H9 (cell line): ENCODE measurements around the gene PLOD1. TPM values are rescaled to one million over a fixed set of nuclear protein-coding genes. Genes with fewer than 3 reads are reported as not detected.

Experiments used
- DNase-seq: peaks from one replicate; pipeline ENCODE4 v3.0.0-alpha.2; 2017
- H2AFZ ChIP-seq: one replicate; pipeline ENCODE4 v1.6.1; 2013; ENCODE audit warnings: mild to moderate bottlenecking, low read length, control low read depth, moderate library complexity
- H2AK5ac ChIP-seq: 2 replicates; pipeline ENCODE4 v1.6.1; 2013; ENCODE audit warnings: low read length, control low read depth, mixed read lengths; ENCODE audit not compliant: insufficient read length
- H2BK120ac ChIP-seq: one replicate; pipeline ENCODE4 v1.6.1; 2013; ENCODE audit warnings: low read depth, mild to moderate bottlenecking, low read length, control low read depth, inconsistent platforms; ENCODE audit not compliant: poor library complexity, severe bottlenecking
- H2BK12ac ChIP-seq: 2 replicates; pipeline ENCODE4 v1.6.1; 2013; ENCODE audit warnings: low read length, control low read depth, mixed read lengths, low read depth; ENCODE audit not compliant: insufficient read length
- H2BK15ac ChIP-seq: 2 replicates; pipeline ENCODE4 v1.6.1; 2013; ENCODE audit warnings: low read depth, low read length, control low read depth
- H2BK20ac ChIP-seq: one replicate; pipeline ENCODE4 v1.6.1; 2013; ENCODE audit warnings: low read depth, mild to moderate bottlenecking, low read length, control low read depth, inconsistent platforms; ENCODE audit not compliant: poor library complexity, severe bottlenecking
- H2BK5ac ChIP-seq: 2 replicates; pipeline ENCODE4 v1.6.1; 2013; ENCODE audit warnings: low read length, control low read depth, mixed read lengths; ENCODE audit not compliant: insufficient read length
- H3K14ac ChIP-seq: 2 replicates; pipeline ENCODE4 v1.6.1; 2013; ENCODE audit warnings: low read length, control low read depth; ENCODE audit not compliant: insufficient read depth
- H3K18ac ChIP-seq: 2 replicates; pipeline ENCODE4 v1.6.1; 2013; ENCODE audit warnings: low read depth, mild to moderate bottlenecking, mixed read lengths, low read length, control low read depth; ENCODE audit not compliant: insufficient read length
- H3K23ac ChIP-seq: 2 replicates; pipeline ENCODE4 v1.6.1; 2013; ENCODE audit warnings: low read length, control low read depth, mixed read lengths, low read depth; ENCODE audit not compliant: insufficient read length
- H3K23me2 ChIP-seq: 2 replicates; pipeline ENCODE4 v1.6.1; 2013; ENCODE audit warnings: low read depth, mild to moderate bottlenecking, mixed read lengths, low read length, control low read depth; ENCODE audit not compliant: insufficient read length, poor library complexity, severe bottlenecking
- H3K27ac ChIP-seq: 2 replicates; pipeline ENCODE4 v1.5.1; 2013; ENCODE audit warnings: low read length, control low read depth, mixed read lengths, low read depth; ENCODE audit not compliant: insufficient read length
- H3K27me3 ChIP-seq: 2 replicates; pipeline ENCODE4 v1.6.1; 2013; ENCODE audit warnings: low read length, control low read depth, inconsistent platforms; ENCODE audit not compliant: insufficient read depth
- H3K4ac ChIP-seq: 2 replicates; pipeline ENCODE4 v1.6.1; 2013; ENCODE audit warnings: low read depth, mild to moderate bottlenecking, control low read depth, inconsistent platforms, low read length, moderate library complexity
- H3K4me1 ChIP-seq: 2 replicates; pipeline ENCODE4 v1.6.1; 2013; ENCODE audit warnings: low read length, control low read depth, inconsistent platforms; ENCODE audit not compliant: insufficient read depth
- H3K4me2 ChIP-seq: 2 replicates; pipeline ENCODE4 v1.6.1; 2013; ENCODE audit warnings: low read length, control low read depth, mixed read lengths; ENCODE audit not compliant: insufficient read length, insufficient read depth
- H3K56ac ChIP-seq: 2 replicates; pipeline ENCODE4 v1.6.1; 2013; ENCODE audit warnings: low read depth, mild to moderate bottlenecking, mixed read lengths, low read length, control low read depth; ENCODE audit not compliant: insufficient read length
- H3K79me1 ChIP-seq: 2 replicates; pipeline ENCODE4 v1.6.1; 2013; ENCODE audit warnings: low read depth, mild to moderate bottlenecking, moderate library complexity, low read length, control low read depth, inconsistent platforms; ENCODE audit not compliant: insufficient read depth, poor library complexity, severe bottlenecking
- H3K79me2 ChIP-seq: 2 replicates; pipeline ENCODE4 v1.6.1; 2013; ENCODE audit warnings: low read length, control low read depth, inconsistent platforms; ENCODE audit not compliant: insufficient read depth
- H3K9ac ChIP-seq: 2 replicates; pipeline ENCODE4 v1.6.1; 2013; ENCODE audit warnings: low read length, control low read depth, mixed read lengths; ENCODE audit not compliant: insufficient read length; ENCODE audit errors: extremely low read depth
- H3K9me3 ChIP-seq: one replicate; pipeline ENCODE4 v1.6.1; 2013; ENCODE audit warnings: low read depth, low read length, inconsistent platforms; ENCODE audit not compliant: control insufficient read depth
- H3T11ph ChIP-seq: one replicate; pipeline ENCODE4 v1.6.1; 2013; ENCODE audit warnings: mild to moderate bottlenecking, low read length, control low read depth, inconsistent platforms
- H4K20me1 ChIP-seq: one replicate; pipeline ENCODE4 v1.6.1; 2013; ENCODE audit not compliant: control insufficient read depth, insufficient read length, insufficient read depth
- H4K5ac ChIP-seq: 2 replicates; pipeline ENCODE4 v1.6.1; 2013; ENCODE audit warnings: low read depth, mild to moderate bottlenecking, mixed read lengths, low read length, control low read depth; ENCODE audit not compliant: insufficient read length
- H4K8ac ChIP-seq: replicated peaks from 2 replicates; pipeline ENCODE4 v1.6.1; 2013; ENCODE audit warnings: low read length, control low read depth, mixed read lengths, low read depth; ENCODE audit not compliant: insufficient read length
- H4K91ac ChIP-seq: 2 replicates; pipeline ENCODE4 v1.6.1; 2013; ENCODE audit warnings: low read depth, mild to moderate bottlenecking, moderate library complexity, mixed read lengths, low read length, control low read depth; ENCODE audit not compliant: insufficient read length
- H3K27ac Mint-ChIP-seq, 3 experiments: 2 replicates in 2 of 3; 3 replicates in 1 of 3; pipeline ENCODE4 v1.8.0; 2020 to 2021; ENCODE audit warnings: mixed read lengths in 3 of 3, mild to moderate bottlenecking in 1 of 3, moderate library complexity in 1 of 3
- H3K27me3 Mint-ChIP-seq: 2 replicates; pipeline ENCODE4 v1.8.0; 2021; ENCODE audit warnings: low read depth, mild to moderate bottlenecking, moderate library complexity, mixed read lengths
- H3K36me3 Mint-ChIP-seq, 3 experiments: 2 replicates in 2 of 3; 3 replicates in 1 of 3; pipeline ENCODE4 v1.8.0; 2020 to 2021; ENCODE audit warnings: low read depth in 3 of 3, mixed read lengths in 3 of 3; ENCODE audit not compliant: insufficient read depth in 1 of 3
- H3K4me1 Mint-ChIP-seq, 2 experiments: 2 replicates each; pipeline ENCODE4 v1.8.0; 2020; ENCODE audit warnings: mixed read lengths in 2 of 2
- H3K4me3 Mint-ChIP-seq, 2 experiments: 2 replicates in 1 of 2; 3 replicates in 1 of 2; pipeline ENCODE4 v1.8.0; 2020 to 2021; ENCODE audit warnings: mild to moderate bottlenecking in 2 of 2, mixed read lengths in 2 of 2, moderate library complexity in 1 of 2
- H3K9me3 Mint-ChIP-seq, 2 experiments: 2 replicates in 1 of 2; 3 replicates in 1 of 2; pipeline ENCODE4 v1.8.0; 2020; ENCODE audit warnings: mild to moderate bottlenecking in 2 of 2, mixed read lengths in 2 of 2, moderate library complexity in 1 of 2
- CTCF ChIP-seq: fragments of 200-600 bp; sonication (generic); conservative IDR thresholded peaks from 3 replicates; pipeline ENCODE4 v1.8.0; 2021; ENCODE audit warnings: antibody characterized with exemption, mild to moderate bottlenecking
- WGBS: extraction: QIAGEN DNeasy Blood & Tissue Kit; methylation state at CpG from one replicate; pipeline ENCODE4 v1.1.7; 2013; ENCODE audit warnings: missing lambda C conversion rate, low lambda C conversion rate, mixed read lengths; ENCODE audit not compliant: insufficient read length; ENCODE audit errors: extremely low coverage; 5-methylcytosine and 5-hydroxymethylcytosine counted together
- total RNA-seq: library from RNA; stranded (reverse); gene quantifications from 2 replicates; pipeline ENCODE4 v1.2.1, GENCODE V29; 2021

PLOD1 gene
- total RNA-seq, 1 experiment from 2014 or later = 57.0 TPM

DNA sequence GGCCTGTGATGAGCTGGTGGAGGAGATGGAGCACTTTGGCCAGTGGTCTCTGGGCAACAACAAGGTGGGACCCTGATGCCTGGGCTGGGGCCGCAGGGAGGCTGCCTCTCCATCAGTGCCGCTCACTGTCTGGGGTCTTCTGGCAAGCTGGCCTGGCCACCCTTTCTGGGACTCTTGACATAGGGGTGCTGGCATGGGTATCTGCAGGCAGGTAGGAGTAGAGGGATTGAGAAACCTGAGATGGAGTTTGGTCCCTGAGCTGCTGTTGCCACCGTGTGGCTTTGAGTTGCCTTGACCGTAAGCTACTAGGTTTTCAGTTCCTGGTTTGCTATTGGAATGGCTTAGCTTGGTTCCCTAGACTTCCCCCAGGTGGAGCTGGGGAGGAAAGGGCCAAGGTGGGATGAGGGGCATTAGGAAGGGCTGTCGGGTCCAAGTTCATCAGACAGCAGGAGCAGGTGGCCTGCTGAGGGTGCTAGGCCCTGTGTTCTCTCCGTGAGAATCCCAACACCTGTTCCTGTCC, 32.6 kb downstream of the PLOD1 start:
- Histone ChIP-seq H3K18ac (no peak overlapping the region), H3K79me2 (no peaks in the 10 kb centered on the region), H3T11ph (no peak overlapping the region), H3K14ac (no peak overlapping the region), H3K79me1 (no peaks in the 10 kb centered on the region), H2AFZ (no peak overlapping the region), H3K4ac (no peak overlapping the region), H2BK20ac (no peak overlapping the region), H3K23me2 (no peaks in the 10 kb centered on the region), H3K23ac (no peak overlapping the region), H3K4me2 (no peak overlapping the region), H3K56ac (no peak overlapping the region), H2BK12ac (no peak overlapping the region), H4K5ac (no peak overlapping the region), H2AK5ac (no peak overlapping the region), H4K91ac (no peak overlapping the region), H3K9ac (no peak overlapping the region), H2BK120ac (no peak overlapping the region), H4K8ac (no peak overlapping the region), H2BK5ac (no peak overlapping the region), H3K9me3 (no peaks in the 10 kb centered on the region), H3K27me3 (no peaks in the 10 kb centered on the region), H4K20me1 (no peaks in the 10 kb centered on the region), H3K4me1 (no peaks in the 10 kb centered on the region), H2BK15ac (no peak overlapping the region), H3K27ac (no peak overlapping the region)
- peak; percentile 86 for TF ChIP-seq CTCF
- no peaks in the 10 kb centered on the region for H3K27me3 Mint-ChIP-seq
- H3K9me3 Mint-ChIP-seq = no peaks in the 10 kb centered on the region
- peak; percentile 88 for DNase-seq
- no CpG with 5 or more reads among the region's 6 CpGs for WGBS
- H3K4me3 Mint-ChIP-seq = peak overlapping the region in 1 of 2 experiments; percentile 7; a peak in 1 of 5 replicates
- H3K4me1 Mint-ChIP-seq = 0 out of 4 replicates have a peak, but pooled peaks cover 2% of the 10 kb centered on the region in 2 experiments
- peaks cover 7 to 36% (median 19%) of the 10 kb centered on the region in 3 experiments; a peak in 6 of 7 replicates for H3K36me3 Mint-ChIP-seq
- peak overlapping the region in 2 of 3 experiments; percentile 46 to 63; a peak in 2 of 7 replicates for H3K27ac Mint-ChIP-seq
